ENCODE measurements around the gene FBL.

DNA sequence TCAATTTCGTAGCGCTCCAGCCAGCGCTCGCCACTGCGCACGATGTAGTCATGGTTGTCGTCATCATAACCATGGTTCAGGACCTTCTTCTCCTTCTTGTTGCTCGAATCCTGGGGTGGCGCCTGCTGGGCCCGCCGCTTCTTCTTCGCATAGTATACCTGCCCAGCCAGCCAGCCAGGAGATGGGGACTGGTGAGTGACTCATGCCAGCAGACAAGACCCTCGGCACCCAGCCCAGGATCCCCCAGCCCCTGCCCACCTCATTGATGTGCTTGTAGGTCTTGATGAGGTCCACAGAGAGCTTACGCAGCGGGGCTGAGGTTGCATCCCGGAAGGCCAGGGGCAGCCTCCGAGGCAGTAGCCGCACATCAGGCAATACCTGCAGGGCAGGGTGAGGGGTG lies 15.8 kb downstream of the FBL start:
- TF ChIP-seq EZH2phosphoT487 (IDR thresholded peaks at IDR 0.05; ENCODE audit: borderline replicate concordance, low read length) = no peak
- TF ChIP-seq, protein P1, sequence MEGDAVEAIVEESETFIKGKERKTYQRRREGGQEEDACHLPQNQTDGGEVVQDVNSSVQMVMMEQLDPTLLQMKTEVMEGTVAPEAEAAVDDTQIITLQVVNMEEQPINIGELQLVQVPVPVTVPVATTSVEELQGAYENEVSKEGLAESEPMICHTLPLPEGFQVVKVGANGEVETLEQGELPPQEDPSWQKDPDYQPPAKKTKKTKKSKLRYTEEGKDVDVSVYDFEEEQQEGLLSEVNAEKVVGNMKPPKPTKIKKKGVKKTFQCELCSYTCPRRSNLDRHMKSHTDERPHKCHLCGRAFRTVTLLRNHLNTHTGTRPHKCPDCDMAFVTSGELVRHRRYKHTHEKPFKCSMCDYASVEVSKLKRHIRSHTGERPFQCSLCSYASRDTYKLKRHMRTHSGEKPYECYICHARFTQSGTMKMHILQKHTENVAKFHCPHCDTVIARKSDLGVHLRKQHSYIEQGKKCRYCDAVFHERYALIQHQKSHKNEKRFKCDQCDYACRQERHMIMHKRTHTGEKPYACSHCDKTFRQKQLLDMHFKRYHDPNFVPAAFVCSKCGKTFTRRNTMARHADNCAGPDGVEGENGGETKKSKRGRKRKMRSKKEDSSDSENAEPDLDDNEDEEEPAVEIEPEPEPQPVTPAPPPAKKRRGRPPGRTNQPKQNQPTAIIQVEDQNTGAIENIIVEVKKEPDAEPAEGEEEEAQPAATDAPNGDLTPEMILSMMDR (IDR thresholded peaks at IDR 0.05; ENCODE audit: low read depth, low read length, poor library complexity, severe bottlenecking) = no peak
